Measurements from ENCODE around the gene TMUB2.
"Not testable (repeated sequence)": the region's sequence is repeated elsewhere in the genome, so short reads cannot be mapped to it uniquely, and the experiment has no call there.

Gene TMUB2

DNA sequence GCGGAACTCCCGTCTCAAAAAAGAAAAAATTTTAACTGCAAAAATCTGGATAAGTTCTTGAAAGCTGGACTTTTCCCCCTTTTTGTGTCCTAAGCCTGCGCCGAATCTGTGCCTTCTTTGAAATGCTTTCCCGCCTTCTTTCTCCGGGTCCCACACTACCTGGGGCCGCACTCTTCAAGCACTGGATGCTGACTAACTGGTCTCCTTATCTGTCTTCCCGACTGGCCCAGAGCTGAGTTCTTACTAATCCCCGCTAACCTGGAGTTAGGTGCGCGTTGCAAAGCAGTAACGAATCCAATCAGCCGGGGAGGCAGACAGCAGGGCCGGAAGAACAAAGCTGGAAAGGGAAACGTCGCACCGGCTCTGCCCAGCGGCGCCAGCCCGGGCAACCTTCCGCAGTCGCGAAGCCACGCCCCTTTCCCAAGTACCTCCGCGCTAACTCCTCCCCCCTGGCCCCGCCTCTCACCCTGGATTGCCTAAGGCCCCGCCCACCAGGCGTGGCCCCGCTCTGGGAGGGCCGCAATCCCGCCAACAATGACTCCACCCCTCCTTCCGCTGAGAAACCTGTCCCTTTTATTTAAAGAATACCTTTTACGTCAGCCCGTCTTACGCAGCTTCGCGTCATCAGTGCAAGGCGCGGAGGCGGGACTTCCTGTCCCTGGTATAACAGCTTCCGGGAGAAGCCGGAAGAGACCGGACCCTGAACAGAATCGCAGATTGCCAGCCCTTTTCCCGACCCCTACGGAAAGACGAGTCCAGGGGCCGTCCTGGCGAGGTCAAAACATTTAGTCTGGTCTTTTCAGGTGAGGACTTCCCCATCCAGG, at the start of gene TMUB2:
Gene TMUB2 (plus strand): TSS at position 666 of the 824 bp plus-strand sequence. CDS start 737 bp downstream, outside the sequence.
- DNase-seq, result peak; percentile 98 to 100

- DNase-seq, result peak; percentile 28 to 31
Measured at GRCh38 chr17:44137891-44138709, 48.7 kb upstream of the TMUB2 start.

GRCh38 chr17:44143921-44144320, 42.9 kb upstream of the TMUB2 start:
- not testable (repeated sequence) for DNase-seq

GRCh38 chr17:44144966-44145739, 41.6 kb upstream of the TMUB2 start:
- DNase-seq, result no peak

DNA sequence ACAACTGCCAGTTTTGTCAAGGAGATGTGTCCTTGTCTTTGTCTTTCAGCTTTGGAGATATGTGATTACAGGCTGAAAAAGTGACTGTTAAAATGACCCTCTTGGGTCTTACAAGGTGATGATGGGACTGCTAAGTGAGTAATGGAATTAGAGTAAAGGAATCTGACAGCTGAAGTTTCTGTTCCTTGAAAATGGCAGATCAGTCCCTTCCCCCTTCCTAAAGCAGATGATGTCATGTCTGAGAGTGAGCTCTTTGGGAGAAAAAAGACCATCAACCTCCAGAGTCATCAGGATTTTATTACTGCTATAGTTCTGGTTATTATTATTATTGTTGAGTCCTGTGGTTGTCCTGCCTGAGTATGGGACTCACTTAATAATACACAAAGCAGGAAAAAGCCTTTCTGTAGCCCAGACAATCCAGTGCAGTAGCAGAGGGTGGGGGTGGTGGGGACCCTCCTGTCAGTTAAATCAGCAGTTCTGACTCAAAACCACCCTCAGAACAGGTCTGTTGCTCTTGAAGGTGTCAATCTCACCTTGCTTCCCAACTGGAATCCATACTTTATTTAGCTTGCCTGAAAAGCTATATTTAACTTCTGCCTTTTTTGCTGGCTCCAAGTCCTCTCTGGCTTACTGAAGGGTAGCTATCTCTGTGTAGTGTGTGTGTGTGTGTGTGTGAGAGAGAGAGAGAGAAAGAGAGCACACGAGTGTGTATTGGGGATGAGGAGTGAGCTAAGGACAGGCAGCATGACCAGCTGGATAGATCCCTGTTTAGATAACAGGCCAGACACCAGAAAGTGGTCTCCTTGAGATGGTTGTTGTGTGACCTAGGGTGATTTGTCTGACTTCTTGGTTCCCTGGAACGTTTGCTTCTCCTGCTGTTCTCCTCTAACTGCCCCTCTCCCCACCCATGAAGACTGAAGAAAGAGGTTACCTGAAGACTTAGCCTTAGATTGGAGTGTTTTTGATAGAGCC, 40.1 kb upstream of the TMUB2 start:
- no peak for DNase-seq

- no peak for DNase-seq
Measured at GRCh38 chr17:44147812-44148211, 39.0 kb upstream of the TMUB2 start.

- DNase-seq, result not testable (repeated sequence)
Measured at GRCh38 chr17:44149066-44149465, 37.7 kb upstream of the TMUB2 start.

DNA sequence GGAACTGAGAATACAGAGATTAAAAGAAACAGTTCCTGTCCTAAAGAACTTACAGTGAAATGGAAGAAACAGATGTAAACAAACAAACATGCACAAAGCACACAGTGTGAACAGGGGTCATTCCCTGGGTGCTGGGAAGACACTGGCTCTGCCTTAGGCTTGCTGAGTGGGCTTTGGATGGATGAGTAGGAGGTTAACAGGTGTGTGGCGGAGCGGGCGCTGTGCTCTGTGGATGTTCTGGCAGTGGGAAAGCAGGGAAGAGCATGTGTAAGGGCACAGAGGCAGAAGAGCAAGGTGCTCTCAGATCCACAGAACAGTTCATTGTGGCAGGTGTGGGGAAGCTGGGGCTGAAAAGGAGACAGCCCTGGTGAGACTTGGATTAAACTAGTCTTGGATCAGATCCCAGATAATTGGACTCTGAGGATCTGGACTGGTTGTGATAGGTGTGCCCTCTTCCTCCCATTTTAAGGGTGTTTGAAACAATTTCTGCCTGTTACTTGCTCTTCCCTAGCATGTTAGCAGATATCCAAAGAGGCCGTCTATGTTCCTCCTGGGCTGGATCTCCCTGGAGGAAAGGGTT, 36.9 kb upstream of the TMUB2 start:
- DNase-seq, result no peak

DNA sequence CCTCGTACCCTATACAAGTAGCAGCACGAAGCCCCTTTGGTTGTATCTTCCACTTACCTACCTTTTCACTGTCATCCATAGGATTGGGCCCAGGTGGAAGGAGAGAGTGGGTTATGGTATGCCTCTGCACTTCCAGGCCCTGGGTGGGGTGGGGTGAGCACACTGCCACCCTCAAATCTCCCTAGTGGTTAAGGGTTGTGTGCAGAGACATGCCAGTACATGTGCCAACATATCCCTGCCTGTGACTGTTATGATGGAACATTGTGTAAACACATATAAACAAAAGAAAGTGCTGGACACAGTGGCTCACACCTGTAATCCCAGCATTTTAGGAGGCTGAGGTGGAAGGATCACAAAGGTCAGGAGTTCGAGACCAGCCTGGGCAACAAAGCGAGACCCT, 33.9 kb upstream of the TMUB2 start:
- DNase-seq, result no peak

DNA sequence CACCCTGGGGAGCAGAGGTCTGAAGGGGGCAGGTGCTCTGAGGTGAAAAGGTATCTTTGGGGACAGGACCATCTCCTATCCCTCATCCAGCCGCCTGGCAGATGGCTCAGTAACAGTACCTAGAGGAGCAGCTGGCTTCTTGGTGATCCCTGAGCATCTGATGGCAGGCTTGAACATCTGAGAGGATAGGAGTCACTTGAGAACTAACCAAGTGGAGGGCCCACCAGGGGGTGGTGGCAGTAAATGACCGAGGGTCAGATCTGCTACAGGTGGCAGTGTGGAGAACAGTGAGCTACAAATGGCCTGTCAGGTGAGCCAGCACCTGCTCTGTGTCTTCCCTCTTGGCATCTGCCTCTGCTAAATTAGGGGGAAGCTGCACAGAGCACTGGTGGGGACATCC, 31.3 kb upstream of the TMUB2 start:
- no peak for DNase-seq

DNA sequence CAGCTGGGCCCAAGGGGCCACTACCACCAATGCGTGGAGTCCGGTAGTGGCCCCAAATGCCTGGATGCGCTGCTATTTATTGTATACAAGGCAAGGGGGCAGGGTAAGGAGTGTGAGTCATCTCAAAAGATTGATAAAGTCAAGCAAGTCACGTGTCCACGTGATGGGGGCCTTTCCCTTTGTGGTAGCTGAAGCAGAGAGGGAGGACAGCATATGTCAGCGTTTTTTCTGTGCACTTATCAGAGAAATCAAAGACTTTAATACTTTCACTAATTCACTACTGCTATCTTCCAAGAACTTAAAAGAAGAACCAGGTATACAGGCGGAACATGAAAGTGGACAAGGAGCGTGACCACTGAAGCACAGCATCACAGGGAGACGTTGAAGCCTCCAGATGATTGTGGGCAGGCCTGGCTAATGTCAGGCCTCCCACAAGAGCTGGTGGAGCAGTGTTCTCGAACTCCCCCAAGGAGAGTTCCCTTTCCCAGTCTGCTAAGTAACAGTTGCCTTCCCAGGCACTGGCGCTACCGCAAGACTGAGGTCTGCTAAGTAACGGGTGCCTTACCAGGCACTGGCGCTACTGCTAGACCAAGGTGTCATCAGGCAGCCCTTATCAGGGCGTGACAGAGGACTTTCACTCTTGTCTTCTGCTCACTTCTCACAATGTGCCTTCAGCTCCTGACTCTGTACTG, 27.1 kb upstream of the TMUB2 start:
- no peak for DNase-seq

DNA sequence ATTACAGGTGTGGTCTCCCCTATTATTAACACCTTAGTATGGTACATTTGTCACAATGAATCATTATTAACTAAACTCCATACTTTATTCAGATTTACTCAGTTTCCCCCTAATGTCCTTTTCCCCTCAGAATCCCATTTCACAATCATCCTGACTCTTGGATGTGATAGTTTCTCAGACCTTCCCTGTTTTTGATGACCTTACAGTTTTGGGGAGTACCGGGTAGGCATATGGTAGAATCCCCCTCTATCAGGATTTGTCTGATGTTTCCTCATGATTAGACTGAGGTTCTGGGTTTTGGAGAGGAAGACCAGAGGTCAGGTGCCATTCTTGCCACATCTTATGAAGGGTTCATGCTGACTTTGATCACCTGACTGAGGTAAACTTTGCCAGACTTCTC, 22.3 kb upstream of the TMUB2 start:
- DNase-seq, result no peak

DNA sequence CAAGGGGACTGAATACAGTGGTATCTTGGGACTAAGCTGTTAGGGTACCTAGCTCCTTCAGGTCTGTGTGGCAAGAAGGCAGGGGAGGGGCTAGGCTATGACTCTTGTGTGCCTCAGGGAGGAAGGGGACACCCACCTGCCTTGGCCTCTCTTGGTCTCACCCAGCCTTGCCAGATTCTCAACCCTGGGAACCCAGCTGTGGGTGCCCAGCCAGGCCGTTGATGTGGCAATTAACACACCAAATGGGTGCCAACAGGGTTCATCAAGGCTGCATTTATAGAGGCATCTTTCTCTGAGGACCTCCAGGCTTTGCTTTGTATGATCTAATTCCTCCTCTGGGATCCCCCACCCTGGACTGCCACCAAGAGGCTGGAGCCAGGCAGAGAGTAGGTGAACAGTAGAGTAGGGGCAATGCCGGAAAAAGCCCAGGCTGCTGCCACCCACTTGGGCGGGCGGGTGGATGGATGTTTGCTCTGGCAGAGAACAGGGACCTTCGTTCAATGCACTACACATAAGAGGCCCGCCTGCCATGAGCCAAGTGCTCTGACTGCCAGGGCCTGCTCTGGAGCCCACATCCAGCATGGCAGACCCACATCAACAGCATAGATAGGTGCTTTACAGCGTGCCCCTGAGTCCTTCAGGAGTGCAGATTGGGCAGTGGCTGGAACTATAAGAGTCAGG, 19.5 kb upstream of the TMUB2 start:
- DNase-seq, result no peak

GRCh38 chr17:44170135-44170498, 16.7 kb upstream of the TMUB2 start:
- no peak for DNase-seq

GRCh38 chr17:44170499-44171201, 16.1 kb upstream of the TMUB2 start, which contains the start of gene ASB16:
Gene ASB16, plus strand, starts transcription at chr17:44170704. Its CDS starts 86 bp downstream, at chr17:44170790.
- DNase-seq, result no peak

DNA sequence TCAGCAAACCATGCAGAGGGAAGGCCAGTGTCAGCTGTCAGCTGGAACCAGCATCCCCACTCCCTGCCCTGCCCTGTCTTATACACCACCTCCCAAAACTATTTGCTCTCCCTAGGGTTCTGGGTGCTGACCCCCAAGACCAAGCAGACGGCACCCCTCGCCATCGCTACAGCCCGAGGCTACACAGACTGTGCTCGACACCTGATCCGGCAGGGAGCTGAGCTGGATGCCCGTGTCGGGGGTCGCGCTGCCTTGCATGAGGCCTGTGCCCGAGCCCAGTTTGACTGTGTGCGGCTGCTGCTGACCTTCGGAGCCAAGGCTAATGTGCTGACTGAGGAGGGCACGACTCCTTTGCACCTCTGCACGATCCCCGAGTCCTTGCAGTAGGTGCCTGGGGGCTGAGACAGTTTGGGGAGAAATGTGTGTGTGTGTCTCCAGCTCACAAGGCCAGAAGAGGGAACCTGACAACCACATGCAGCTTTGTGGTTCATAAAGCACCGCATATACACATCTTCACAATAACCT, 14.8 kb upstream of the TMUB2 start:
- DNase-seq, result no peak

GRCh38 chr17:44174427-44174826, 12.3 kb upstream of the TMUB2 start:
- DNase-seq, result no peak

DNA sequence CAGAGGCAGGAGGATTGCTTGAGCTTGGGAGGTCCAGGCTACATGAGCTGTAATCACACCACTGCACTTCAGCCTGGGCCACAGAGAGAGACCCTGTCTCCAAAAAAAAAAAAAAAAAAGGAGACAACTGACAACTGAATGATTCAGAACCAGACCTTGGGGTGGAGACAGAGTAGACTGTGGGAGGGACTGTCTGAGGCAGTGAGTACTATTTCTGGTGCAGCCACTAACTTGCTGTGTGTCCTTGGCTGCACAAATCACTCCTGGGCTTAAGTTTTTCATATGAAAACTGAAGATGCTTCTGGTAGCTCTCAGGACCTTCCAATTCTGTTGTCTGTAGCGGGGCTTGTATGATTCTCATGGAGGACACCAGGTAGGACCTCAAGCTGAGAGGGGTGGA, 10.5 kb upstream of the TMUB2 start:
- DNase-seq, result no peak
